ENCODE results near the gene TMEM272. TPM values are rescaled to one million over a fixed set of nuclear protein-coding genes. Genes with fewer than 3 reads are reported as not detected.

TMEM272 gene
- total and polyA plus RNA-seq, 2 donors (not counting 3 experiments of a cell fraction or from before 2014, with no cell fraction given): not detected

GRCh38 chr13:51818781-51819511 is 26.0 kb downstream of the TMEM272 start:
- no TSS peak for BruUV-seq (replicated peaks)
- no peaks in the 10 kb centered on the region for H3K36me3 ChIP-seq (ENCODE audit: control insufficient read depth in 2 of 2, extremely low read depth in 1 of 2, insufficient read depth in 2 of 2, low read length in 2 of 2)
- no peak for FAIRE-seq
- peaks cover 14 to 27% of the 10 kb centered on the region in 2 experiments for H3K27me3 ChIP-seq (ENCODE audit: control insufficient read depth in 2 of 2, insufficient read depth in 2 of 2, low read length in 2 of 2)
- H2AFZ ChIP-seq (ENCODE audit: low read depth, low read length): no peak overlapping the region
- CTCF ChIA-PET: no interaction called here
- no peaks in the 10 kb centered on the region for H3K4me1 ChIP-seq (ENCODE audit: control insufficient read depth, extremely low read depth, insufficient read depth, low read length)
- dilution Hi-C loops (cut with MboI; ENCODE audit: extremely low pct_ligation_motif_present, low sequenced_read_pairs): no loop called here
- POLR2A ChIA-PET: no interaction called here
- intact Hi-C loops (cut with micrococcal nuclease): no loop called here
- no peaks in the 10 kb centered on the region for H3K9me3 ChIP-seq (replicated peaks; ENCODE audit: control insufficient read depth, insufficient read depth, low read length)
- H3K9me1 ChIP-seq (replicated peaks; ENCODE audit: control insufficient read depth, extremely low read depth, insufficient read depth, low read length): no peaks in the 10 kb centered on the region
- no peak overlapping the region for H3K4me2 ChIP-seq (ENCODE audit: insufficient read depth, low read length)
- H3K27ac ChIP-seq (ENCODE audit: insufficient read depth, low read depth, low read length): no peak overlapping the region
- DNase-seq (ENCODE audit: low read depth, low spot score): no peak
- no peaks in the 10 kb centered on the region for H3K79me2 ChIP-seq (ENCODE audit: control insufficient read depth, insufficient read depth, low read length)
- TF ChIP-seq POLR2A (IDR thresholded peaks at IDR 0.05; ENCODE audit: low read depth, low read length) (no peak), POLR2AphosphoS5 (IDR thresholded peaks at IDR 0.05; ENCODE audit: insufficient read depth, low read depth, low read length) (no peak), MYC (IDR thresholded peaks at IDR 0.05; ENCODE audit: low read depth, low read length) (no peak), GATA2 (IDR thresholded peaks at IDR 0.05; ENCODE audit: insufficient read depth, insufficient read length, low read depth, low read length) (no peak), FOS (IDR thresholded peaks at IDR 0.05; ENCODE audit: borderline replicate concordance, insufficient read depth, low read length) (no peak), MAX (IDR thresholded peaks at IDR 0.05; ENCODE audit: insufficient read depth, insufficient read length) (no peak), EZH2 (IDR thresholded peaks at IDR 0.05; ENCODE audit: borderline replicate concordance, low read depth, low read length, severe bottlenecking) (no peak), CTCF (IDR thresholded peaks at IDR 0.05; ENCODE audit: extremely low read depth in 1 of 2, insufficient read depth in 1 of 2, low read depth in 1 of 2, low read length in 2 of 2) (no peak), JUN (IDR thresholded peaks at IDR 0.05; ENCODE audit: borderline replicate concordance, insufficient read depth, insufficient read length, low read depth) (no peak)
- no peak overlapping the region for H3K4me3 ChIP-seq (replicated peaks in 1 of 3; ENCODE audit: insufficient read depth in 1 of 3, low read depth in 1 of 3, low read length in 3 of 3)
- no peak overlapping the region for H3K9ac ChIP-seq (replicated peaks; ENCODE audit: extremely low read depth, insufficient read depth, low read length)
- H4K20me1 ChIP-seq (replicated peaks; ENCODE audit: control insufficient read depth, extremely low read depth, insufficient read depth, low read length): no peaks in the 10 kb centered on the region

Data from endothelial cell of umbilical vein (primary cell).